ENCODE data around the gene TMEM87B.
A peak's percentile ranks its signal among the peaks of the same experiment; 100 is the strongest.
"Not testable (repeated sequence)": the region's sequence is repeated elsewhere in the genome, so short reads cannot be mapped to it uniquely, and the experiment has no call there.

Gene TMEM87B

DNA sequence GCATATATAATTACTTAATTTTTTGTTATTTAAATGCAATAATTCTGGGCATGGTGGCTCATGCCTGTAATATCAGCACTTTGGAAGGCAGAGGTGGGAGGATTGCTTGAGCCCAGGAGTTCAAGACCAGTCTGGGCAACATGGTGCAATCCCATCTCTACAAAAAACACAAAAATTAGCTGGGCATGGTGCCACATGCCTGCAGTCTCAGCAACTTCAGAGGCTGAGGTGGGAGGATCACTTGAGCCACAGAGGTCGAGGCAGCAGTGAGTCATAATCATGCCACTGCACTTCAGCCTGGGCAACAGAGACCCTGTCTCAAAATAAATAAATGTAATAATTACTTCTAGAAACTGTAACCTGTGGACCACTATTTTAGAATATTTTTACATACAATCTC lies 21.5 kb upstream of the TMEM87B start:
- no peak for DNase-seq (ENCODE audit: low spot score)

DNA sequence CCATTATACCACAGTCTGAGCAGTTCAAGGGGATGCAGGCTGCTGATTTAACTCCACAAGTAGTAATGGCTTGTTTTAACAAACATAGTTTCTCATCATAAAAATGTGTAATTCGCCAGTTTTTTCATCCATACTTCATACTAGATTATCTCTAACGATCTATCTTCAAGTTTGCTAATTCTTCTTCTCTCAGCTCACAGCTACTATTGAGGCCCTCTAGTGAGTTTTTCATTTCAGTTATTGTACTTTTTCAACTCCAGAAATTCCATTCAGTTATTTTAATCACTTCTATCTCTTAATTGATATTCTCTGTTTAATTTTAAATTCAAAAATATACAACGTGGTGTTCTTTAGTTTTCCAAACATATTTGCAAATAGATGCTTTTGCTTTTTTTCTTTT lies 20.1 kb upstream of the TMEM87B start:
- no peak for DNase-seq (ENCODE audit: low spot score)

DNA sequence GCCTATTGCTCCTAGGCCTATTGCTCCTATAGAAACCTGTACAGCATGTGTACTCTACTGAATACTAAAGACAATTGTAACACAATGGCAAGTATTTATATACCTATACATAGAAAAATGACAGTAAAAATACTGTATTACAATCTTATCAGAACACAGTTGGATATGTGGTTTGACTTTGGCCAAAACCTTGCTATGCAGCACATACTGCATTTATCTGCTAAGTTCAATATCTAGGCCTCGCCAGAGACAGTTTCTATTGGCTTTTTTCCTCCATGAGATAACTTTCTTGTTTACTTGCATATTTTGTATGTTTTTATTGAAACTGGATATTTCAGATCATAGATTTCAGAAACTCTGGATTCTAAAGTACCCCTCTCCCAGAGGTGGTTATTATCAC lies 19.3 kb upstream of the TMEM87B start:
- DNase-seq (ENCODE audit: low spot score) = no peak

DNA sequence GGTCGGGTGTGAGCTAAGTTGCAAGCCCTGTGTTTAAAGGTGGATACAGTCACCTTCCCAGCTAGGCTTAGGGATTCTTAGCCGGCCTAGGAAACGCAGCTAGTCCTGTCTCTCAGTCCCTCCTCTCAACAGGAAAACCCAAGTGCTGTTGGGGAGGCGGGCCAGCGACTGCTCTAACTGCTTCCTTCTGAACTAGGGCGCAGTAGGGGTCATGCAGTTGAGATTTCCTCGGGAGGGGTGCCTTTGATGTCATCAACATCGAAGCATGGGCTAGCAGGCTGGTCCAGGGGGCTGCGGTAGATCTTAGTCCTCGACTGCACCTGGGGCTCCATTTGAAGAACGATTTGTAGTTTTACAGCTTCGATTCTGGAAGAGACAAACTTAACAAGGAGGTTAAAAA lies 15.5 kb upstream of the TMEM87B start:
- DNase-seq (ENCODE audit: low spot score) = not testable (repeated sequence)

DNA sequence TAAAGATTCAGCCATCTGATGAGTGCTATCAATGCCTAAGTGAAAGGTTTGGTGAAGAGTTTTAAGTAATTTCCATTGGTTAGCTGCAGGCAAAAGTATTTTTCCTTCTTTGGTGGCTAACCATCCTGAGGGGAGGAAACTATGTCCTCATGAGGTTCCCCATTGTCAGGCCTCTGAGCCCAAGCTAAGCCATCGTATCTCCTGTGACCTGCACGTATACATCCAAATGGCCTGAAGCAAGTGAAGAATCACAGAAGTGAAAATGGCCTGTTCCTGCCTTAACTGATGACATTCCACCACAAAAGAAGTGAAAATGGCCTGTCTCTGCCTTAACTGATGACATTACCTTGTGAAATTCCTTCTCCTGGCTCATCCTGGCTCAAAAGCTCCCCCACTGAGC lies 15.0 kb upstream of the TMEM87B start:
- not testable (repeated sequence) for DNase-seq (ENCODE audit: low spot score)

DNA sequence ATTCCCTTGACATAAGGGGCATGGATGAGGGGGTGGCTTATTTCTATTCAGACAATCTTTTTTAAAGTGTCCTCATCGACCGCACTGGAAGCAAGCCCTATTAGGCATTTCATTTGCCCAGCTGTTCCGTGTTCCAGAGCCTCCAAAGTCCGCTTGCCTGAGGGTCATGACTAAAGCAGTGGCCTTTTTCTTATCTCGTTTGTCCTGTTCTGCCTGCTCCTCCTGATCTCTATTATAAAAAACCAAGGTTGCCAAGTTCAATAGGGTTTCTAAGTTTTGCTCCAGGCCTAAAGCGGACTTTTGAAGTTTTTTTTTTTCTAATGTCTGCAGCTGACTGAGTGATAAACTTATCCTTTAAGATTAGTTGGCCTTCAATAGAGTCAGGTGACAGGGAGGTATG lies 13.6 kb upstream of the TMEM87B start:
- not testable (repeated sequence) for DNase-seq (ENCODE audit: low spot score)

DNA sequence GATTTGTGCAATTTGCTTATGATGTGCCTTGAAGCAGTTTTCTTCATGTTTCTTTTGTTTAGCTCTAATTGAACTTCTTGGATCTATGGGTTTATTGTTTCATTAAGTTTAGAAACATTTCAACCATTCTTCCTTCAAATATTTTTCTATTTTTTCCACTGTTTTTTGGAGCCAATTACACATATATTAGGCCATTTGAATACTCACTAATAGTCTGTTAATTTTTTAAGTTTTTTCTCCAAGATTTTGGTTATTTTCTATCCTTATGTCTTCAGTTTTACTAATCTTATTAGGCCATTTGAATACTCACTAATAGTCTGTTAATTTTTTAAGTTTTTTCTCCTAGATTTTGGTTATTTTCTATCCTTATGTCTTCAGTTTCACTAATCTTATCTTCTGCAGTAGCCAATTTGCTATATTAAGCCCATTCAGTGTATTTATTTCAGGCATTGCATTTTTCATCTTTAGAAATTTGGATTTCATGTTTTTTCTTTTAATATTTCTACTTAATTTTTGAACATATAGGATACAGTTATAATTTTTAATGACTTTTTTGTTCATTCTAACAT lies 9.5 kb upstream of the TMEM87B start:
- no peak for DNase-seq (ENCODE audit: low spot score)

DNA sequence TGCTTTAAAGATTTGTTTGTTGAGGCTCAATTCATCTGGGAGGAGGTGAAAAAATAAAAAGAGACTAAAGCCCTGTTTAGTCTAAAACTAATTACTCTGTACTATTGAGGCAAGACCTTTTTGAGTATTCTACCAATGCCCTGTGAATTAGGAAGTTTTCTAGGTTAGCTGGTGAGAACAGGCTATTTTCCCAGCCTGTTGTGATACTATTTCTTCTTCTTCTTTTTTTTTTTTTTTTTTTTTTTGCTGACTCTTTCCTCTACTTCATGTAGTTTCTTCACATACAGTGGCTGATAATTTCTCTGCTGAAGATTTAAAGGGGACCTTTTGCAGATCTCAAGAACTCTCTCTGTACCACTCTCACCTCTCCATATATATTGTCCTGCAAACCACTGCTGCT lies 8.8 kb upstream of the TMEM87B start:
- DNase-seq (ENCODE audit: low spot score) = no peak

DNA sequence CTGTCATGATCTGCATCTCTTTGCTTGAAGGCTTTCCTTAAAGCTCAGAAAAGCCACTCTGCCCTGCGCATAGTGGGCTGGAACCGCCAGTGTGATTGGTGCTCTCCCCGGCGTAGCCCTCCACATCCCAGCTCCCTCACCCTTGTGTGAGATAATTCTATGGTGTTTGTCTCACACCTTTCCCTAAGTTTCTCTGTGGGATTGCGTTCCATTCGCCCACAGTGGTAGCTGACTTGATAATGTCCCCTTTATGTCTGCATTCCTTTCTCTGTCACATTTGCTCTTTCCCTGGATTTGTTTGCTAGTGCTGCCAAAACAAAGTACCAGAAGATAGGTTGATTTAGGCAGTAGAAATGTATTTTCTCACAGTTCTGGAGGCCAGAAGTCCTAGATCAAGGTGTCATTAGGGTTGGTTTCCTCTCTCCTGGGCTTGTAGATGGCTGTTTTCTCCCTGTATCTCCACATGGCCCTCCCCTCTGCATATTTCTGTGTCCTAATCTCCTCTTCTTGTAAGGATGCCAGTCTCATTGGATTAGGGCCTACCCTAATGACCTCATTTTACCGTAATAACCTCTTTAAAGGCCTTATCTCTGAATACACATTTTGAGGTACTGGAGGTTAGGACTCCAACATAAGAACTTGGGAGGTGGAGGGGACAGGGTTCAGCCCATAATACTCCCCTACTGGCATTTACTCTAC lies 7.4 kb upstream of the TMEM87B start:
- no peak for DNase-seq (ENCODE audit: low spot score)

DNA sequence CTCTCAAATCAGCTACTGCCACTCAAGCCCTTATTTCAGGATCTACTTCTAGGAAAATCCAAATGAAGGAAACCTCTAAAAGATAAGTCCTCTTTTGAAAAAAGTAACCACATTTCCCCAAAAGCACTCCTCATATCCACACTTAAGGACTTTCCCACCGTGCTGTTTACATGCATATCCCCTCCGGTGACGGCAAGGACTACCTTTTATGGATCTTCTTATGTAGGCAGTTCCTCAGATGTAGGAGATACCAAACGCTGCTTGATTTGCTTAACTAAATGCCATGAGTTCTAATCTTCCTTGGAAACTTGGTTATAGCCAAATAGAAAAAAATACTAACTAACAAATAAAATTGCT lies 6.9 kb upstream of the TMEM87B start:
- no peak for DNase-seq (ENCODE audit: low spot score)

DNA sequence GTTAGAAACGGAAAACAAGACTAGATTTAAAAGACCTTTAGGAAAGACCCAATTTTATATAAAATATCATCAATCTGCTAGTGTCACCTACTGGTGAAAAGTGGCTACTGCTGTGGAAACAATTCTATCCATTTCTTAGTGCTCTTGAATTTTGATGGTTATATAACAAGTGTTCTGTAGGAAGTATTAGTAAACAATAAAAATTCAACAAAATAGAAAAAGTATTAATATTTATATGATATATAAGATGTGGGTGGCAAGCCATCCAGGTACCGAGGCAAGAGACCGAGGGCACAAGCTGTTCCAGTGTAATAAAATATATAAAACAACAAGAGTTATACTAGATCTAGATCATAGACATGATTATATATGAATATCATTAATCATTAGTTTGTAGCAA lies 6.2 kb upstream of the TMEM87B start:
- DNase-seq (ENCODE audit: low spot score) = no peak

DNA sequence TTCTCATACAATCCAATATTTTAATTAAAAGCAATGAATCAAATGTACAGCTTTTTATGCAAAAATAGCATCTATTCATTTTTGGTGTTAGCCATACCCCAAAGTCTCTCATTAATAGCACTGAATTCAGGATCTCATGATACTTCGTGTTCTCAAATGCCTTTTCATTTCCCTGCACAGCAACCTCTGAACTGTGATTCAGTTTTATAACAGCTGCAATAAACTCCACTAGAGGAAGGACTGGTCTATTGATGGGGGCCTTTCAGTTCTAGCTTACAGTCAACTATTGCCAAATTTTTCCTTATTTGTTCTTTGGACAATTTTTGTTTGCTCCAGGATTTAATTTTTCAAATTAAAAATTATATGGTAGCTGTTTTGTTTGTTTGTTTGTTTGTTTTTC lies 4.8 kb upstream of the TMEM87B start:
- no peak for DNase-seq (ENCODE audit: low spot score)

DNA sequence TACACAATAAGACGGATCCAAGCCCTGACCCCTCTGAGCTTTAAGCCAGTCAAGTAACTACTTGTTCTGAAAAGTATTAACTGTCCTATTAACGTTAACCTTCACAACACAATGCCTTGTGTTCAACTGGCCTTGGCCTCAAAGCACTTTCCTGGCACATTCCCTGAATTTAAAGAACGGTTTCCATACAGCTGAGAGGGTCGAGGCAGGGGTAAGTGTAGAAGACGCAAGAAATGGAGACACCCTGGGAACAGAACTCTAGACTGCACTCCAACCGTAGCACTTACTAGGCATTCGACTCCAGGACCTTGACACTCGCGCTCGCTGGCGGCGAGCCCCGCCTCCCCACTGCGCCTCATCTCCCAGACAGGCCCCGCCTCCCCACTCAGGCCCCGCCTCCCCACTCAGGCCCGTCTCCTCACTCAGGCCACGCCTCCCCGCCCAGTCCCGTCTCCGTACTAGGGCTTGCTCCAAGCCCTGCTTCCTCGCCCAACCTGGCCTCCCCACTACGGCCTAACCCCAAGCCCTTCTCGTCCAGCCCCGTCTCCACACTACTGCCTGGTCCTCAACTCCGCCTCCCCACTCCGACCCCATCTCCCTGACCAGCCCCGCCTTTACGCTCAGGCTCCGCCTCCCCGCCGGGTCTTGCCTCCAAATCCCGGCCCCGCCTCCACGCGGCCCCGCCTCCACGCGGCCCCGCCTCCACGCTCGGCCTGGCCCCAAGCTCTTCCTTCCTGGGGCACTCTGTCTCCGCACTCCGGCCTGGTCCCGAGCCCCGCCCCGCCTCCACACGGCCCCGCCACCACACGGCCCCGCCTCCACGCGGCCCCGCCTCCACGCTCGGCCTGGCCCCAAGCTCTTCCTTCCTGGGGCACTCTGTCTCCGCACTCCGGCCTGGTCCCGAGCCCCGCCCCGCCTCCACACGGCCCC lies 887 bp upstream of the TMEM87B start:
- DNase-seq (ENCODE audit: low spot score) = peak; percentile 88

DNA sequence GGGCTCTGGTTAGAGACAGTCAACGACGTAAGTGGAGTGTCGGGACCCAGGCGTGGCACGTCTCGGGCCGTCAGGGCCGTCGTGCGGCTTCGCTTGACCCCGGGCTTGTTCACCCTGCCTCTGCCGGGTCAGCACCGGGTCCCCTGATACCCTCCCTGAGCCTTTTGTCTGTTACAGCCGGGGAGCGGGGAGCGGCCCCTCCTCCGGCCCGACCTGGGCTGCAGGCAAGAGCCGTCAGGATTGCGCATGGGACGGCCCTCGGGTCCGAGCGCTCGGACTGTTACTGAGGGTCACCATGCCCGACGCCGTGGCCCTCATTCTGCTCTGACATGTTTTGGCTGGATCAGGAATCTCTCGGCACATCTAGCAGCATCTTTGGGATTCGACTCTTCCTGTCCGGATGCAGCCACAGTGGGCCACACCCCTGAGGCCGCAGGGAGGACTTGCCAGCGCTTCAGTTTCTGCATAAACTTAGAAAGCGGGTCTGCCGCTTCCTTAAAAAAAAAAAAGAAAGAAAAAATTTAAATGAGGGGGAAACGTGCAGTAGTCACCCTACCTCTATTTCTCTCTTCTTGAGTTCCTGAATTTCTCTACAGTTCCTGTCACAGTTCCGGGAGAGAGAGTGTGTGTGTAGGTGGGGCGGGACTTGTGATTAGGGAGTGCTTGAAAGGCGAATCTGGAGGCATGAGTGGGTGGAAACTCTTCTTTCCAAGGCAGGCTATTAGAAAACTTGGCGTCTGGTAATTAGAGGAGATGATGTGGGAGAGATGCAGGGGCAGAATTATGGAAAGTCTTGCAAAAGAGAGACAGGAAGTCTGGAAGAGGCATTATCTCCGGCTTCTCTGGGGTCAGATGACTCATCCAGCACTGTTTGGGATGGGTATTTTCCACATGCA lies 909 bp downstream of the TMEM87B start:
- peak; percentile 41 for DNase-seq (ENCODE audit: low spot score)

DNA sequence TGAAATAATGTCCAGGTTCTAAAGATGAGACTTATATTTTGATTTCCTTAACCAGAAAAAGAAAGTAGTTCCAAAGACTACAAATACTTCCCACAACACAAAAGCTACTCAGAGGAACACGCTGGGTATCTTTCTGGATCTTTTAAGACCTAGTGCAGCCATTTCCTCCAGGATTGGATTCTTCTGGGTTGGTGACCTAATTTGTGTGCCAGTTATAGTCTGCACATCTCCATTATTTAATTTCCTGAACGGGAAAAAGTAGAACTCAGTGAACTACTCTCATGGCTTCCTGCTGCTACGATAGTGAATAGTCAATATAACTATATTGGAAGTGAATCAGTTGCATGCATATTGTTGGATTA lies 1.5 kb downstream of the TMEM87B start:
- DNase-seq (ENCODE audit: low spot score) = no peak

DNA sequence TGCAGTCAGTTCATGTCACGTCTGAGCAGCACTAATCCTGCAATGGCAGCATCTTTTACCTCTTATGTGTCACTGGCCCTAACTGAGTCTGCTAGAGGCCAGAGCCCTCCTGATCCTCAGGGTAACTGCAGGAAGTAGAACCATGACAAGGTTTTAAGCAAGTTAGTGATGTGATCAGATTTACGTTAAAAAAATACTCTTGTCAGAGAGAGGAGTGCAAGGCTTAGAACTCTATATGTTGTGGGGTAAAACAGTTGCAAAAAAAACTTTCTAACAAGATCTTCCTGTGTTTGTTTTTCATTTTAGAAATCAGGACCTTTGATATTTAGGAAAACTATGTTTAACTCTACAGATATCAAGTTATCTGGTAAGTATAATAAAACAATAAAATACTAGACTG lies 4.6 kb downstream of the TMEM87B start:
- DNase-seq (ENCODE audit: low spot score) = no peak

DNA sequence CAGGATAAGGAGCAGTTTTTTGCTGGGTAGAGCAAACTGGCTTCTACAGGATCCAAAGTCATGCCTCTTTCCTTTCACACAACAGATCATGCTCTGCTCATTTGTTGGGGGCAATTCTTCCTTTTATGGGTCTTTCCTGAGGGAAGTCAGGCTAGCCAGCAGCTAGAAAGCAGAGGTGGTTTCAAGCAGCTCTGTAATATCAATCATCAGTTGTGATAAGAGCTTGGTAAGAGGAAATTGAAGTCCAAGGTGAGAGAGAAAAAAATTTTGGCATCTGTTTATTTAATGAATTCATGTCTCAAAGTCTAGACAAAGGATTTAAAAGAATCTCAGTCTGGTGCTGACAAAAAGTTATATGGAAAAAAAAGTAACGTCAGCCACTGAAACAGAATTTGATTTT lies 6.2 kb downstream of the TMEM87B start:
- no peak for DNase-seq (ENCODE audit: low spot score)

DNA sequence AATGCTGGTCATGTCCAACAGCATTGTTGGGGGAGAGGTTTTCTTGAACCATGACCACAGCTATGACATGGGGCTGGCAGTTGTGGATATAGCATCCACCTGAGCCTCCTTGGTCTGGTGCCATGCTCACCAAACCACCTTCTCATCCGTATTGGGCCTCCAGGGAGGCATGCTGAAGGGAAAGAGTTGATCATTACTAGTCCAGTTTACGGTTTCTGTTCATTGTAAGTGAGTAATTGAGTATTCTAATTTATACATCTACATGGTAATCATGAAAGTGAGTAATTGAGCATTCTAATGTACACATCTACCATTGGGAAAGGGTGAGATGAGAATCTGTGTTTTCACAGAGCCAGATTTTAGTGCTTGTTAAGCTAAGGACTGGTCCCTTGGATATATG lies 6.8 kb downstream of the TMEM87B start:
- DNase-seq (ENCODE audit: low spot score) = no peak

DNA sequence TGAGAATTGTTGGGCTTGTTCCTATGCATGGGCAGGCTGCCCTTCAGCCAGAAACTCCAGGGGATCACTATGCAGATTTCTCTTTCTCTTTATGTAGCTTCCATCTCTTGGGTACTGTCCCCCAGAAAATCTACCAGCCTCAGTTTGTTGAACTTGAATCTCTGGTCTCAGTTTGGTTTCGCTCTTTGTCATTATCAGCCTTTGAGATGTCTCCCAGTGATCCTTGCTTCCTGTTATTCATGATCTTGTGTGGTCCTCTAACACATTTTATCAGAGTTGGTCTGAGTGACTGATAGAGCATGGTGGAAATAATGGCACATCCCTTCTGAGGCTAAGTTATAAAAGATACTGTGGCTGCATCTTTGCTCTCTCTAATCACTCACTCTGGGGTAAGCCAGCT lies 7.8 kb downstream of the TMEM87B start:
- DNase-seq (ENCODE audit: low spot score) = no peak

DNA sequence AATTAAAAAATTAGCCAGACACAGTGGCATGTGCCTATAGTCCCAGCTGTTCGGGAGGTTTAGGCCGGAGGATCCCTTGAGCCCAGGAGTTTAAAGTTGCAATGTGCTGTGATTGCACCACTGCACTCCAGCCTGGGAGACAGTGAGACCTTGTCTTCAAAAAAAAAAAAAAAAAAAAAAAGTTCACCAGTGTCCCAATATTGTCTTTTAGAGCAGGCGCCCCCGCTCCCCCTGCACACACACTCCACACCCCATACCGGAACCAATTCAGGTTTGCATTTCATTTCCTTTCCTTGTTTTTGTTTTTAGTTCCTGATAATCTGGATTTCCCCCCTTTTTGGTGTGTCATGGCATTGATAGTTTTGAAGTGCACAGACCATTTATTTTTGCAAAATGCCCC lies 10.4 kb downstream of the TMEM87B start:
- DNase-seq (ENCODE audit: low spot score) = no peak

DNA sequence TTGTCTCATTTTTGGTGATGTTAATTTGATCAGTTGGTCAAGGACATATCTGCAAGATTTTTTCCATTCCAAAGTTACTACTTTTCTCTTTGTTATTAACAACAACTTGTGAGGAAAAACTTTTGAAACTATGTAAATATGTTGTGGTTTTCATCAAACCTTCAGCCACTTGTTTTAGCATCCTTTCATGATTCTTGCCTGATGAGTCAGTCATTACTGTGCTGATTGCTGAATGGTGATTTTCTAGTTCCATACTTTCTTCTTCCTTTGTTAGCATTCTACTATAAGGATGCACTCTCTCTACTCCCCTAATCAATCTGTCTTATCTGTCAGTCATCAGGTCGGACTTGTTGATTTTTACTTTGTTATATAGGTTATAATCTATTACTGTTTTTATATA lies 10.9 kb downstream of the TMEM87B start:
- no peak for DNase-seq (ENCODE audit: low spot score)

DNA sequence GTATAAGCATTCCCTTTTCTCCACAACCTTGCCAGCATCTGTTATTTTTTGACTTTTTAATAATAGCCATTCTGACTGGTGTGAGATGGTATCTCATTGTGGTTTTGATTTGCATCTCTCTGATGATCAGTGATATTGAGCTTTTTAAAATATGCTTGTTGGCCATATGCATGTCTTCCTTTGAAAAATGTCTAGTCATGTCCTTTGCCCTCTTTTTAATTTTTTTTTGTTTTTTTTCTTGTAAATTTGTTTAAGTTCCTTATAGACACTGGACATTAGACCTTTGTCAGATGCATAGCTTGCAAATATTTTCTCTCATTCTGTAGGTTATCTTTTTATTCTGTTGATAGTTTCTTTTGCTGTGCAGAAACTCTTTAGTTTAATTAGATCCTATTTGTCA lies 14.7 kb downstream of the TMEM87B start:
- DNase-seq (ENCODE audit: low spot score) = not testable (repeated sequence)

All from D341Med (cell line).